ENCODE measurements around the gene MRPS23.

- TF ChIP-seq, protein P1, sequence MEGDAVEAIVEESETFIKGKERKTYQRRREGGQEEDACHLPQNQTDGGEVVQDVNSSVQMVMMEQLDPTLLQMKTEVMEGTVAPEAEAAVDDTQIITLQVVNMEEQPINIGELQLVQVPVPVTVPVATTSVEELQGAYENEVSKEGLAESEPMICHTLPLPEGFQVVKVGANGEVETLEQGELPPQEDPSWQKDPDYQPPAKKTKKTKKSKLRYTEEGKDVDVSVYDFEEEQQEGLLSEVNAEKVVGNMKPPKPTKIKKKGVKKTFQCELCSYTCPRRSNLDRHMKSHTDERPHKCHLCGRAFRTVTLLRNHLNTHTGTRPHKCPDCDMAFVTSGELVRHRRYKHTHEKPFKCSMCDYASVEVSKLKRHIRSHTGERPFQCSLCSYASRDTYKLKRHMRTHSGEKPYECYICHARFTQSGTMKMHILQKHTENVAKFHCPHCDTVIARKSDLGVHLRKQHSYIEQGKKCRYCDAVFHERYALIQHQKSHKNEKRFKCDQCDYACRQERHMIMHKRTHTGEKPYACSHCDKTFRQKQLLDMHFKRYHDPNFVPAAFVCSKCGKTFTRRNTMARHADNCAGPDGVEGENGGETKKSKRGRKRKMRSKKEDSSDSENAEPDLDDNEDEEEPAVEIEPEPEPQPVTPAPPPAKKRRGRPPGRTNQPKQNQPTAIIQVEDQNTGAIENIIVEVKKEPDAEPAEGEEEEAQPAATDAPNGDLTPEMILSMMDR (conservative IDR thresholded peaks at IDR 0.05; ENCODE audit: low read depth, low read length): no peak
- no peak for TF ChIP-seq EZH2phosphoT487 (IDR thresholded peaks at IDR 0.05; ENCODE audit: borderline replicate concordance, low read length)
These were observed 37.3 kb upstream of the MRPS23 start for GRCh38 chr17:57887161-57887560.
